HEK293 (cell line): ENCODE measurements around the gene MAP3K7CL.
A peak's percentile ranks its signal among the peaks of the same experiment; 100 is the strongest.

Experiments used
- CTCF ChIA-PET: fragments of 350-600 bp; formaldehyde crosslinking; extraction: SDS; loops from one replicate; lab custom pipeline; 2021; ENCODE audit warnings: antibody characterized with exemption; lab: Yijun Ruan, JAX
- POLR2A ChIA-PET: fragments of 300-600 bp; formaldehyde crosslinking; extraction: SDS; loops from one replicate; lab custom pipeline; 2020; ENCODE audit warnings: antibody characterized with exemption, inconsistent platforms; lab: Yijun Ruan, JAX
- H3K27ac ChIP-seq: fragments of 200-500 bp; sonication (Bioruptor generic); 2 replicates; pipeline ENCODE4 v1.5.1; 2014; ENCODE audit warnings: low read depth, low read length, control low read depth, inconsistent platforms; ENCODE audit errors: extremely low read depth
- H3K36me3 ChIP-seq, 2 experiments: fragments of 200-500 bp in 1 of 2; sonication (Bioruptor generic) in 1 of 2; 1 replicate in 1 of 2; 2 replicates in 1 of 2; pipeline ENCODE4 v1.5.1; 2014 to 2017; ENCODE audit warnings: inconsistent platforms in 2 of 2, low read length in 2 of 2; ENCODE audit not compliant: control insufficient read depth in 2 of 2, insufficient read depth in 1 of 2
- H3K4me1 ChIP-seq: fragments of 200-500 bp; sonication (Bioruptor generic); 2 replicates; pipeline ENCODE4 v1.5.1; 2014; ENCODE audit warnings: mild to moderate bottlenecking, low read length, inconsistent platforms; ENCODE audit not compliant: control insufficient read depth, insufficient read depth
- H3K4me3 ChIP-seq: 2 replicates; pipeline ENCODE4 v1.5.1; 2011; ENCODE audit warnings: low read depth, mild to moderate bottlenecking, control low read depth, low read length, moderate library complexity
- H3K9me3 ChIP-seq: fragments of 200-500 bp; sonication (Bioruptor generic); 2 replicates; pipeline ENCODE4 v1.5.1; 2014; ENCODE audit warnings: low read depth, low read length, inconsistent platforms; ENCODE audit not compliant: control insufficient read depth, insufficient read depth
- GFI1B ChIP-seq: fragments of 450-650 bp; formaldehyde crosslinking; IDR thresholded peaks from 2 replicates; pipeline ENCODE4 v1.5.1; 2016; ENCODE audit warnings: missing biosample characterization, missing genetic modification characterization
- GLI2 ChIP-seq: fragments of 450-650 bp; formaldehyde crosslinking; IDR thresholded peaks from 2 replicates; pipeline ENCODE4; 2017; ENCODE audit warnings: missing biosample characterization, missing genetic modification characterization, low read depth, borderline replicate concordance
- SALL2 ChIP-seq: fragments of 450-650 bp; formaldehyde crosslinking; IDR thresholded peaks from 2 replicates; pipeline ENCODE4 v1.5.0; 2017; ENCODE audit warnings: missing biosample characterization, mild to moderate bottlenecking, missing genetic modification characterization, borderline replicate concordance
- SCRT2 ChIP-seq: fragments of 450-650 bp; formaldehyde crosslinking; IDR thresholded peaks from 2 replicates; pipeline ENCODE4 v1.5.1; 2016; ENCODE audit warnings: missing biosample characterization, missing genetic modification characterization
- ZNF112 ChIP-seq: fragments of 450-650 bp; formaldehyde crosslinking; IDR thresholded peaks from 2 replicates; pipeline ENCODE4 v1.5.0; 2017; ENCODE audit warnings: missing biosample characterization, missing genetic modification characterization
- ZNF214 ChIP-seq: fragments of 450-650 bp; formaldehyde crosslinking; IDR thresholded peaks from 2 replicates; pipeline ENCODE4 v1.5.1; 2017; ENCODE audit warnings: missing biosample characterization, mild to moderate bottlenecking, missing genetic modification characterization, borderline replicate concordance
- ZNF248 ChIP-seq: fragments of 450-650 bp; formaldehyde crosslinking; IDR thresholded peaks from 2 replicates; pipeline ENCODE4 v1.5.1; 2017; ENCODE audit warnings: missing biosample characterization, missing genetic modification characterization
- ZNF335 ChIP-seq: fragments of 450-650 bp; formaldehyde crosslinking; conservative IDR thresholded peaks from 2 replicates; pipeline ENCODE4 v1.5.1; 2016; ENCODE audit warnings: missing biosample characterization, missing genetic modification characterization
- ZNF600 ChIP-seq: fragments of 450-650 bp; formaldehyde crosslinking; IDR thresholded peaks from 2 replicates; pipeline ENCODE4 v1.5.1; 2016; ENCODE audit warnings: missing biosample characterization, missing genetic modification characterization
- ZNF629 ChIP-seq: fragments of 450-650 bp; formaldehyde crosslinking; IDR thresholded peaks from 2 replicates; pipeline ENCODE4 v1.5.1; 2017; ENCODE audit warnings: missing biosample characterization, missing genetic modification characterization
- TF ChIP-seq, protein P1 (sequence below): fragments of 450-650 bp; formaldehyde crosslinking; conservative IDR thresholded peaks from 2 replicates; pipeline ENCODE4 v1.5.1; 2016; ENCODE audit warnings: low read depth, missing biosample characterization, missing genetic modification characterization
- TF ChIP-seq, protein P2 (sequence below): IDR thresholded peaks from 2 replicates; pipeline ENCODE4 v1.6.1; 2011; ENCODE audit warnings: mild to moderate bottlenecking, low read depth, low read length, borderline replicate concordance
- TF ChIP-seq, protein P3 (sequence below): fragments of 450-650 bp; formaldehyde crosslinking; optimal IDR thresholded peaks from 2 replicates; pipeline ENCODE3; 2016; ENCODE audit warnings: missing biosample characterization, mild to moderate bottlenecking, missing genetic modification characterization
- TF ChIP-seq, protein P4 (sequence below): fragments of 450-650 bp; formaldehyde crosslinking; IDR thresholded peaks from 2 replicates; pipeline ENCODE4 v1.5.1; 2017; ENCODE audit warnings: missing biosample characterization, missing genetic modification characterization

The MAP3K7CL gene

DNA sequence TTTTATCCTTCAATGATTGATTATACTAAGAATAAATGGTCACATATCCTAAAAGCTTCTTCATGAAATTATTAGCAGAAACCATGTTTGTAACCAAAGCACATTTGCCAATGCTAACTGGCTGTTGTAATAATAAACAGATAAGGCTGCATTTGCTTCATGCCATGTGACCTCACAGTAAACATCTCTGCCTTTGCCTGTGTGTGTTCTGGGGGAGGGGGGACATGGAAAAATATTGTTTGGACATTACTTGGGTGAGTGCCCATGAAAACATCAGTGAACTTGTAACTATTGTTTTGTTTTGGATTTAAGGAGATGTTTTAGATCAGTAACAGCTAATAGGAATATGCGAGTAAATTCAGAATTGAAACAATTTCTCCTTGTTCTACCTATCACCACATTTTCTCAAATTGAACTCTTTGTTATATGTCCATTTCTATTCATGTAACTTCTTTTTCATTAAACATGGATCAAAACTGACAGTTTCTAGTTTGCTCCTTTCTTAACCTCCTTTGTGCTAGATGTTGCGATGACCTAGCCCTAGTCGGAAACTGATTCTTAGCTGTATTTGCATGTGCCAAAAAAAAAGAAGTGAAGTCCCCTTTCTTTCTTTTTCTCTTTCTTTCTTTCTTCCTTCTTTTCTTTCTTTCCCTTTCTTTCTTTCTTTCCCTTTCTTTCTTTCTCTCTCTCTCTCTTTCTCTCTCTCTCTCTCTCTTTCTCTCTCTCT, 45.1 kb downstream of the MAP3K7CL start (continued):
- TF ChIP-seq, protein P1, sequence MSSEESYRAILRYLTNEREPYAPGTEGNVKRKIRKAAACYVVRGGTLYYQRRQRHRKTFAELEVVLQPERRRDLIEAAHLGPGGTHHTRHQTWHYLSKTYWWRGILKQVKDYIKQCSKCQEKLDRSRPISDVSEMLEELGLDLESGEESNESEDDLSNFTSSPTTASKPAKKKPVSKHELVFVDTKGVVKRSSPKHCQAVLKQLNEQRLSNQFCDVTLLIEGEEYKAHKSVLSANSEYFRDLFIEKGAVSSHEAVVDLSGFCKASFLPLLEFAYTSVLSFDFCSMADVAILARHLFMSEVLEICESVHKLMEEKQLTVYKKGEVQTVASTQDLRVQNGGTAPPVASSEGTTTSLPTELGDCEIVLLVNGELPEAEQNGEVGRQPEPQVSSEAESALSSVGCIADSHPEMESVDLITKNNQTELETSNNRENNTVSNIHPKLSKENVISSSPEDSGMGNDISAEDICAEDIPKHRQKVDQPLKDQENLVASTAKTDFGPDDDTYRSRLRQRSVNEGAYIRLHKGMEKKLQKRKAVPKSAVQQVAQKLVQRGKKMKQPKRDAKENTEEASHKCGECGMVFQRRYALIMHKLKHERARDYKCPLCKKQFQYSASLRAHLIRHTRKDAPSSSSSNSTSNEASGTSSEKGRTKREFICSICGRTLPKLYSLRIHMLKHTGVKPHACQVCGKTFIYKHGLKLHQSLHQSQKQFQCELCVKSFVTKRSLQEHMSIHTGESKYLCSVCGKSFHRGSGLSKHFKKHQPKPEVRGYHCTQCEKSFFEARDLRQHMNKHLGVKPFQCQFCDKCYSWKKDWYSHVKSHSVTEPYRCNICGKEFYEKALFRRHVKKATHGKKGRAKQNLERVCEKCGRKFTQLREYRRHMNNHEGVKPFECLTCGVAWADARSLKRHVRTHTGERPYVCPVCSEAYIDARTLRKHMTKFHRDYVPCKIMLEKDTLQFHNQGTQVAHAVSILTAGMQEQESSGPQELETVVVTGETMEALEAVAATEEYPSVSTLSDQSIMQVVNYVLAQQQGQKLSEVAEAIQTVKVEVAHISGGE (tag by site-specific recombination), result no peak
- no peak for TF ChIP-seq ZNF248 (tag by site-specific recombination)

DNA sequence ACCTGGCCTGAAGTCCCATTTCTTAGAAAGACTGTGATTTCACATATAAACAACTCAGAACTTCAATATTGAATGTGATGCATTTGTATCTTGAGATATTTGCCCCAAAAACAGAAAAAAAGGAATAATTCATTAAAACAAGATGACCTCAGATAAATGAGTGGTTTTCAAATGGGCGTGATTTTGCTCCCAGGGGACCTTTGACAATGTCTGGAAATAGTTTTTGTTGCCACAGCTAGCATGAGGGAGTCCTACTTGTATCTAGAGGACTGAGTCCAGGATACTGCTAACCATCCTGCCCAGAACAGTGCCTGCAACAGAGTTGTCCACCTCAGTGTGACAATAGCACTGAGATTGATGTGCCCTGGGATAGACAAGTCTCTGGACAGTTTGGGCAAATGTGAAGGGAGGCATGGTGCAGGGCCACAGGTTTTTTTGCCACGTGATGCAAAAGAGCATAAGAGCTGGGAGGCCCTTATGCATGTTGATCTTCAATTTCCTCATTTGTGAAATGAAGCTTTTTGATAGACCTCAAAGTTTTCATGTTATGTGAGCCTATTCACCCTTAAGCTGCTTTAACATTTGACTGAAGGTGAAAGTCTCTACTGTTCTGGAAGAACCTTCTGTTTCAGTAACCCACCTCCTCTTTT, 46.2 kb downstream of the MAP3K7CL start:
- CTCF ChIA-PET, result interaction anchor here (1.3 to 1.8 kb wide), 3 partner anchors 10 to 22 kb away, joined by 4 to 15 read pairs (median 4); no protein-coding TSS in a partner anchor
- no peaks in the 10 kb centered on the region for H3K36me3 ChIP-seq
- H3K4me1 ChIP-seq, result peaks cover 9% of the 10 kb centered on the region
- H3K4me3 ChIP-seq, result no peak overlapping the region
- TF ChIP-seq, protein P2, sequence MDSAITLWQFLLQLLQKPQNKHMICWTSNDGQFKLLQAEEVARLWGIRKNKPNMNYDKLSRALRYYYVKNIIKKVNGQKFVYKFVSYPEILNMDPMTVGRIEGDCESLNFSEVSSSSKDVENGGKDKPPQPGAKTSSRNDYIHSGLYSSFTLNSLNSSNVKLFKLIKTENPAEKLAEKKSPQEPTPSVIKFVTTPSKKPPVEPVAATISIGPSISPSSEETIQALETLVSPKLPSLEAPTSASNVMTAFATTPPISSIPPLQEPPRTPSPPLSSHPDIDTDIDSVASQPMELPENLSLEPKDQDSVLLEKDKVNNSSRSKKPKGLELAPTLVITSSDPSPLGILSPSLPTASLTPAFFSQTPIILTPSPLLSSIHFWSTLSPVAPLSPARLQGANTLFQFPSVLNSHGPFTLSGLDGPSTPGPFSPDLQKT, result no peak
- TF ChIP-seq ZNF214 (tag by site-specific recombination) (no peak), SCRT2 (0 out of 2 replicates have a peak, but pooled peaks have one; percentile 13), ZNF335 (0 out of 2 replicates have a peak, but pooled peaks have one; percentile 29)
- H3K27ac ChIP-seq, result no peak overlapping the region
- no peaks in the 10 kb centered on the region for H3K9me3 ChIP-seq
- POLR2A ChIA-PET, result no interaction called here

DNA sequence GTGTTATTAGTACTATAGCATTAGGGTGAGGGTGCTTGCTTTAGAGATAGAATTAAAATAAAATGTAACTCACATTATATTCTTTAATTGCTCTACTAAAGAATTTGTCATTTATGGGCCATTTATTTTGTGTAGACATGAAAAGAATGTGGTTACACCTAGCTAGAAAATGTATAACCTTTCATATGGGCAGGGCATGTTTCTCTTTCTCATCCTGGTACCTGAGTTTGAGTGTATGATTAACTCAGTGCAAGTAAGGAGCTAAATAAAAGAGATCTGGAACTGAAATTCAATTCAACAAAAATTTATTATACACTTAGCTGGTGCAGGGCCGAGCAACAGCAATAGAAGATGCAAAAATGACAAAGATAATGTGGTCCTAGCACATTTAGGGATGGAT, 47.4 kb downstream of the MAP3K7CL start:
- H3K9me3 ChIP-seq, result no peaks in the 10 kb centered on the region
- no peak for TF ChIP-seq ZNF629 (tag by site-specific recombination)
- TF ChIP-seq, protein P3, sequence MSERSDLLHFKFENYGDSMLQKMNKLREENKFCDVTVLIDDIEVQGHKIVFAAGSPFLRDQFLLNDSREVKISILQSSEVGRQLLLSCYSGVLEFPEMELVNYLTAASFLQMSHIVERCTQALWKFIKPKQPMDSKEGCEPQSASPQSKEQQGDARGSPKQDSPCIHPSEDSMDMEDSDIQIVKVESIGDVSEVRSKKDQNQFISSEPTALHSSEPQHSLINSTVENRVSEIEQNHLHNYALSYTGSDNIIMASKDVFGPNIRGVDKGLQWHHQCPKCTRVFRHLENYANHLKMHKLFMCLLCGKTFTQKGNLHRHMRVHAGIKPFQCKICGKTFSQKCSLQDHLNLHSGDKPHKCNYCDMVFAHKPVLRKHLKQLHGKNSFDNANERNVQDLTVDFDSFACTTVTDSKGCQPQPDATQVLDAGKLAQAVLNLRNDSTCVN (tag by site-specific recombination), result no peak
- no peak for TF ChIP-seq GFI1B (tag by site-specific recombination)
- TF ChIP-seq GLI2 (tag by site-specific recombination), result no peak
- TF ChIP-seq, all 188 proteins: peak for 0
- Histone ChIP-seq H3K4me1 (peaks cover 9% of the 10 kb centered on the region), H3K36me3 (no peaks in the 10 kb centered on the region), H3K27ac (no peak overlapping the region), H3K4me3 (no peak overlapping the region)
- POLR2A ChIA-PET, result no interaction called here
- CTCF ChIA-PET, result interaction anchor here (0.6 to 1.8 kb wide), 4 partner anchors 9 to 88 kb away, joined by 3 to 15 read pairs (median 4); no protein-coding TSS in a partner anchor

DNA sequence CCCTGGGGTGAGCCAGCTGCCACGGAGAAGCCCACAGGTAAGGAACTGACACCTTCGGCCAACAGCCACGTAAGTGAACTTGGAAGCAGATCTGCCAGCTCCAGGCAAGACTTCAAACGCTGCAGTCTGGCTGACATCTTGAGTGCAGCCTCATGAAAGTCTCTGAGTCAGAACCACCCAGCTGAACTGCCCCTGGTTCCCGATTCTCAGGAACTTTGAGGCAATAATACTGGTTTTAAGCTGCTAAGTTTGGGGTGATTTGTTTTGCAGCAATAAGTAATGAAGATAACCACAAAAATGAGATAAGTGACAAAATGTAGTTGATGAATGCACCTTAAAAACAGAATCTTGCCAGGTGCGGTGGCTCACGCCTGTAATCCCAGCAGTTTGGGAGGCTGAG, 48.5 kb downstream of the MAP3K7CL start:
- CTCF ChIA-PET, result interaction anchor here (0.5 to 1.0 kb wide), 3 partner anchors 15 to 171 kb away, joined by 3 read pairs; no protein-coding TSS in a partner anchor
- POLR2A ChIA-PET, result no interaction called here
- no peaks in the 10 kb centered on the region for H3K9me3 ChIP-seq
- TF ChIP-seq ZNF112 (tag by site-specific recombination) (no peak), SALL2 (no peak), ZNF600 (tag by site-specific recombination) (no peak)
- TF ChIP-seq, protein P4, sequence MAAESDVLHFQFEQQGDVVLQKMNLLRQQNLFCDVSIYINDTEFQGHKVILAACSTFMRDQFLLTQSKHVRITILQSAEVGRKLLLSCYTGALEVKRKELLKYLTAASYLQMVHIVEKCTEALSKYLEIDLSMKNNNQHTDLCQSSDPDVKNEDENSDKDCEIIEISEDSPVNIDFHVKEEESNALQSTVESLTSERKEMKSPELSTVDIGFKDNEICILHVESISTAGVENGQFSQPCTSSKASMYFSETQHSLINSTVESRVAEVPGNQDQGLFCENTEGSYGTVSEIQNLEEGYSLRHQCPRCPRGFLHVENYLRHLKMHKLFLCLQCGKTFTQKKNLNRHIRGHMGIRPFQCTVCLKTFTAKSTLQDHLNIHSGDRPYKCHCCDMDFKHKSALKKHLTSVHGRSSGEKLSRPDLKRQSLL (tag by site-specific recombination), result no peak
- H3K27ac ChIP-seq, result no peak overlapping the region
- no peak overlapping the region for H3K4me3 ChIP-seq
- no peaks in the 10 kb centered on the region for H3K36me3 ChIP-seq
- H3K4me1 ChIP-seq, result peaks cover 9% of the 10 kb centered on the region
